ENCODE results near the gene LCAT. TPM values are rescaled to one million over a fixed set of nuclear protein-coding genes. Genes with fewer than 3 reads are reported as not detected.

Gene LCAT
- total and polyA plus RNA-seq, 2 experiments from 2014 or later, result 5.3 to 15.9 TPM

- in situ Hi-C loops (cut with MboI), result loop anchor here (10.0 kb wide), 1 partner anchor 108 kb away; no protein-coding TSS in a partner anchor
- peaks cover 16% of the 10 kb centered on the region; the same call in 1 of the 2 replicates for H4K20me1 ChIP-seq (ENCODE audit: insufficient read depth)
- H3K36me3 ChIP-seq (ENCODE audit: low read depth), result no peaks in the 10 kb centered on the region
- no peak overlapping the region for H3K4me3 ChIP-seq
- WGBS, 2 experiments (ENCODE audit: low coverage in 1 of 2, low lambda C conversion rate in 2 of 2, missing lambda C conversion rate in 2 of 2), result 64 to 73% methylated on average over 8 of the region's 8 CpGs
- H3K27ac ChIP-seq, result no peak overlapping the region
- DNase-seq, result no peak
- peaks cover 51% of the 10 kb centered on the region for H3K79me2 ChIP-seq (ENCODE audit: insufficient read depth)
- H3K9ac ChIP-seq, result no peak overlapping the region
- H3K9me3 ChIP-seq (ENCODE audit: low read depth), result no peaks in the 10 kb centered on the region
- TF ChIP-seq EZH2 (IDR thresholded peaks at IDR 0.05; ENCODE audit: insufficient read depth, poor library complexity, severe bottlenecking) (no peak), EZH2phosphoT487 (IDR thresholded peaks at IDR 0.05; ENCODE audit: insufficient read depth, low read depth) (no peak)
- no peak overlapping the region for H2AFZ ChIP-seq
- peaks cover 6% of the 10 kb centered on the region for H3K4me1 ChIP-seq (ENCODE audit: insufficient read depth)
- H3K4me2 ChIP-seq (ENCODE audit: unreplicated experiment), result no peak overlapping the region
- H3K9me2 ChIP-seq (ENCODE audit: insufficient read depth), result no peaks in the 10 kb centered on the region
- H3F3A ChIP-seq (ENCODE audit: insufficient read depth), result peaks cover 7% of the 10 kb centered on the region
- H3K27me3 ChIP-seq (replicated peaks; ENCODE audit: insufficient read depth), result no peaks in the 10 kb centered on the region
Measured at GRCh38 chr16:67922740-67923139, 21.2 kb downstream of the LCAT start.

- Histone ChIP-seq H3K9ac (no peak overlapping the region), H3K4me3 (no peak overlapping the region), H3K4me2 (ENCODE audit: unreplicated experiment) (no peak overlapping the region), H3K9me2 (ENCODE audit: insufficient read depth) (no peaks in the 10 kb centered on the region), H3F3A (ENCODE audit: insufficient read depth) (peaks cover 12% of the 10 kb centered on the region), H3K79me2 (ENCODE audit: insufficient read depth) (peaks cover 51% of the 10 kb centered on the region), H2AFZ (no peak overlapping the region), H3K27ac (no peak overlapping the region), H3K9me3 (ENCODE audit: low read depth) (no peaks in the 10 kb centered on the region), H3K4me1 (ENCODE audit: insufficient read depth) (peaks cover 11% of the 10 kb centered on the region), H4K20me1 (ENCODE audit: insufficient read depth) (peaks cover 16% of the 10 kb centered on the region; the same call in 1 of the 2 replicates), H3K27me3 (replicated peaks; ENCODE audit: insufficient read depth) (no peaks in the 10 kb centered on the region), H3K36me3 (ENCODE audit: low read depth) (no peaks in the 10 kb centered on the region)
- WGBS, 2 experiments (ENCODE audit: low coverage in 1 of 2, low lambda C conversion rate in 2 of 2, missing lambda C conversion rate in 2 of 2), result 86 to 91% methylated on average over 5 of the region's 5 CpGs
- TF ChIP-seq EZH2 (IDR thresholded peaks at IDR 0.05; ENCODE audit: insufficient read depth, poor library complexity, severe bottlenecking), result no peak
- TF ChIP-seq EZH2phosphoT487 (IDR thresholded peaks at IDR 0.05; ENCODE audit: insufficient read depth, low read depth), result no peak
- DNase-seq, result no peak
- in situ Hi-C loops (cut with MboI), result loop anchor here (10.0 kb wide), 1 partner anchor 107 kb away; no protein-coding TSS in a partner anchor
Measured at GRCh38 chr16:67922221-67922620, 21.7 kb downstream of the LCAT start.

- Histone ChIP-seq H3K9me3 (ENCODE audit: low read depth) (no peaks in the 10 kb centered on the region), H3K36me3 (ENCODE audit: low read depth) (no peaks in the 10 kb centered on the region), H3K27me3 (replicated peaks; ENCODE audit: insufficient read depth) (no peaks in the 10 kb centered on the region), H3K4me3 (no peak overlapping the region), H3F3A (ENCODE audit: insufficient read depth) (peaks cover 29% of the 10 kb centered on the region), H3K9ac (no peak overlapping the region), H3K4me1 (ENCODE audit: insufficient read depth) (peaks cover 15% of the 10 kb centered on the region), H3K9me2 (ENCODE audit: insufficient read depth) (no peaks in the 10 kb centered on the region), H4K20me1 (ENCODE audit: insufficient read depth) (peaks cover 16% of the 10 kb centered on the region; the same call in 1 of the 2 replicates), H3K79me2 (ENCODE audit: insufficient read depth) (peaks cover 60% of the 10 kb centered on the region), H2AFZ (no peak overlapping the region), H3K27ac (no peak overlapping the region), H3K4me2 (ENCODE audit: unreplicated experiment) (no peak overlapping the region)
- TF ChIP-seq EZH2 (IDR thresholded peaks at IDR 0.05; ENCODE audit: insufficient read depth, poor library complexity, severe bottlenecking) (no peak), EZH2phosphoT487 (IDR thresholded peaks at IDR 0.05; ENCODE audit: insufficient read depth, low read depth) (no peak)
- in situ Hi-C loops (cut with MboI), result loop anchor here (10.0 kb wide), 1 partner anchor 105 kb away; no protein-coding TSS in a partner anchor
- WGBS, 2 experiments (ENCODE audit: low coverage in 1 of 2, low lambda C conversion rate in 2 of 2, missing lambda C conversion rate in 2 of 2), result 51 to 56% methylated on average over 6 of the region's 6 CpGs
- peak; percentile 52 for DNase-seq
Measured at GRCh38 chr16:67919622-67920221, 24.2 kb downstream of the LCAT start.

- in situ Hi-C loops (cut with MboI), result no loop called here
- Histone ChIP-seq H3K4me2 (ENCODE audit: unreplicated experiment) (peak overlapping the region; percentile 42), H3K9me2 (ENCODE audit: insufficient read depth) (no peaks in the 10 kb centered on the region), H3K4me1 (ENCODE audit: insufficient read depth) (peaks cover 15% of the 10 kb centered on the region), H3K79me2 (ENCODE audit: insufficient read depth) (peaks cover 70% of the 10 kb centered on the region), H3F3A (ENCODE audit: insufficient read depth) (peaks cover 29% of the 10 kb centered on the region), H3K4me3 (no peak overlapping the region), H3K27ac (peak overlapping the region; percentile 68), H3K9me3 (ENCODE audit: low read depth) (no peaks in the 10 kb centered on the region), H3K27me3 (replicated peaks; ENCODE audit: insufficient read depth) (no peaks in the 10 kb centered on the region), H3K36me3 (ENCODE audit: low read depth) (no peaks in the 10 kb centered on the region), H3K9ac (peak overlapping the region; percentile 21), H2AFZ (no peak overlapping the region), H4K20me1 (ENCODE audit: insufficient read depth) (peaks cover 16% of the 10 kb centered on the region; the same call in 1 of the 2 replicates)
- WGBS, 2 experiments (ENCODE audit: low coverage in 1 of 2, low lambda C conversion rate in 2 of 2, missing lambda C conversion rate in 2 of 2), result 28 to 31% methylated on average over 4 of the region's 4 CpGs
- peak; percentile 97 for DNase-seq
- no peak for TF ChIP-seq EZH2phosphoT487 (IDR thresholded peaks at IDR 0.05; ENCODE audit: insufficient read depth, low read depth)
- no peak for TF ChIP-seq EZH2 (IDR thresholded peaks at IDR 0.05; ENCODE audit: insufficient read depth, poor library complexity, severe bottlenecking)
Measured at GRCh38 chr16:67917852-67918236, 26.1 kb downstream of the LCAT start.
